HG02759 (cell line): Measurements from ENCODE around the gene GCHFR.

Source experiments
- ATAC-seq: cut with Tn5 transposase; IDR thresholded peaks from one replicate; pipeline ENCODE4 v1.9.1; 2021; ENCODE audit warnings: mild to moderate bottlenecking, moderate library complexity; ENCODE audit not compliant: unreplicated experiment

The GCHFR gene

DNA sequence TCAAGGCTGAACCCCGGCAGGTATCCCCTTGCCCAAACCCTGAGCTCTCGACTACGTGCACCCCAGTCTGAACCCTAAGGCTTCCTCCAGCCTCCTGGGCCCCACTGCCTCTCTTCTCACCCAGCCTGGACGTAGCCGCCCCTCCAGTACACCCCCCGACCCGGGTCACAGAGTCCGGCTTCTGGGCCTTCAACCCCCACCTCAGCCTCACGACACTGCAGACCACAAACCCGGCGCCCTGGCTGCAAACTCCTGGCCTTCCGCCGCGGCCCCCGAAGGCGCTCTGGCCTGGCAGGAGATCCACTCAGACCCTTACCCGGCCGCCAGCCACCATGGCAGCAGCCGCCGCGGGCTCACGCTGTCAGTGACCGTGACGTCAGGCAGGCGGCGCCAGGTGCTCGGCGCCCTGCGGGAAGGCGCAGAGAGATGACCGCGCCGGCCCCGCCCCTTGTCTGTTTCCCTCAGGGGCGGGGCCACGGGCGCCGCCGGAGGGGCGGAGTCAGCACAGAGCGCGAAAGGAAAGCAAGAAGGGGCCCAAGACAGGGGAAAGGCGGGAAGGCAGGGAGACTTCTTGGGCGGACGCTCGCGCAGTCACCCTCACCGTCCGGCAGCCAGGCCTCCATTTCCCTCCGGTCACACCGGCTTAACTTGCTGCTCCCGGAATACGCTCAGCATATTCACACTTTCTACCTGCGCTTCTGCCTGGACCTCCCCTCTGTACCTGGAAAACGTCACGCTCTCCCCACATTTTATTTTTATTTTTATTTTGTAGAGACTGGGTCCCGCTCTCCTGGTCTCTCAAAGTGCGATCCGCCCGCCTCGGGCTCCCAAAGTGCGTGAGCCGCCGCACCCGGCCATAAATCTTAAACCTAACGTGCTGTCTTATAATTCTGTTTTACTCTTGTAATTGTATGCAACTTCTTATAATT lies 8.7 kb upstream of the GCHFR start, which contains the start of gene RMDN3:
RMDN3 (minus strand) TSS at position 372 of the 929 bp plus-strand sequence. CDS start 471 bp downstream, outside the sequence.
- ATAC-seq, result peak; percentile 86

DNA sequence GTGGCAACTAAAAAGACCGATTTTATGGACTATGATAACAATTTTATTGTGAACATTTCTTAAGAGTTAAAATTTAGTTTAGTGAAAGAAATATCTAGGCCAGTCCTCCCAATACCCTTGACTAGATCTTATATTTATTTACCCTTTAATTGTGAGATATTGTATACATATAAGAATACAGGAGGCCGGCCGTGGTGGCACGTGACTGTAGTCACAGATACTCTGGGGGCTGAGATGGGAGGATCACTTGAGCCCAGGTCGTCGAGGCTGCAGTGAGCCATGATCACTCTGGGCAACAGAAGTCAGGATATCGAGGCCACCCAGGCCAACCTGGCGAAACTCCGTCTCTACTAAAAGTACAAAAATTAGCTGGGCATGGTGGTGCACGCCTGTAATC lies 8.1 kb upstream of the GCHFR start:
- no peak for ATAC-seq

DNA sequence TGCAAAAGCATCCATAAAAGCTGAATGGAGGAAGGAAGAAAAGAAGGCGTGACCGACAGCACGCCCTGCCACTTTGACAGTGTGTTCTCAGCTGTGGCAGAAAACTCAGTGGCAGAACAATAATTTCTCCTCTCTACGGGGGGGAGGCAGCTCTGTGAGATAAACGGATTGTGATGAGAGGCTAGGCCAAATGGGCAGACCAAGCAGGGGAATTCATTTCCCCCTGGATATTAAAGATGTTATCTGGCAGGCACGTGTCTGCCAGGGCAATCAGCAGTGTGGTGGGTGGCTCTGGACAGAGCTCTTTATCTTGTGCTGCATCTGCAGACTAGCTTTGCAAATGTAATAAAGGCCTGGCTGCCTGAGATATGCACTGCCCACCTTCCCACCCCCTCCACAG lies 6.9 kb upstream of the GCHFR start:
- ATAC-seq, result no peak

DNA sequence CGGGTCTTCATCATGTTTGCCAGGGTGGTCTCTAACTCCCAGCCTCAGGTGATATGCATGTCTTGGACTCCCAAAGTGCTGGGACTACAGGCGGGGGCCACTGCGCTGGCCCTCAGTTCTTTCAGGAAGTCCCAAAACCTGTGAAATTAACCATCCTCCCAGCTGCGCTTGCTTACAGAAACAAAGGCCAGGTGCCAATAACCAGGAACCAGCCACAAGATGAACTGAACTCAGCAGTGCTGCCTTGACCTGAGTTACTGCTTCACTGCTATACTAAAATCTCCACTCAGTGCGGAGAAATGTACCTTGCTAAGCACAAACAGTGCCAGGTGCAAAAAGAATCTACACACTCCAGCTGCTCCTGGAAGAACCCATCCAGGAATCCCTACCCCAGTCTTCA lies 3.9 kb upstream of the GCHFR start:
- ATAC-seq, result no peak

DNA sequence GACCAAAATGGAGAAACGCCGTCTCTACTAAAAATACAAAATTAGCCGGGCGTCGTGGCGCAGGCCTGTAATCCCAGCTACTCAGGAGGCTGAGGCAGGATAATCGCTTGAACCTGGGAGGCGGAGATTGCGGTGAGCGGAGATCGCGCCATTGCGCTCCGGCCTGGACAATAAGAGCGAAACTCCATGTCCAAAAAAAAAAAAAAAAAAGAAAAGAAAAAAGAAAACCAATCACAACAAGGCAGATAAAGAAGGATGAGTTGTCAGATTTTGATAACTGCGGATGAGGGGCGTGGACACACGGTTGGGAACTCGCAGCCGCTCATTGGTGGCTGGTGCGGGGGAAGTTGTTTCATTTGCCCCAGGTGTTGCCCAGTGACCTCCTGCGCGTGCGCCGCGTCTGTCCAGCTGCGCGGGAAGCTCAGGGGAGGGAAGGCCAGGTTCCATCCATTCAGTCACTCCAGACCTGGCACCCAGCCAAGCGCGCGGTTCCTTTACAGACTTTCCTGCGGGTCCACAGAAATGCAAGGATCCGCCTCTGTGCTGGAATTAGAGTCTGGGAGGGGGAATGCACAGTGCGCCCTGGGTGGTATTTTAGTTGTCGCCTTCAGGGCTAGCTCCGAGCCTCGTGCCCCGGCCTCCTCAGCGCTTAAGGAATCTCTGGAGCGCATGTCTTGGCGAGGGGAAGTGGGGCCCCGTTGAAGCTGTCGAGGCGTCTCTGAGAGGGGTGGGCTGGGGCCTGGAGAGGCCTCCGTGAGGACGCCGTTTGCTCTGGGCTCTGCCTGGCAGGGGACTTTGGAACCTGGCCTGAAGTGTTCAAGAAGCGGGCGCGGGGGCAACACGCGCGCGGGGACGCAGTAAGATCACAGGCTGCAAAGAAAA lies 708 bp upstream of the GCHFR start:
- ATAC-seq, result peak; percentile 15

DNA sequence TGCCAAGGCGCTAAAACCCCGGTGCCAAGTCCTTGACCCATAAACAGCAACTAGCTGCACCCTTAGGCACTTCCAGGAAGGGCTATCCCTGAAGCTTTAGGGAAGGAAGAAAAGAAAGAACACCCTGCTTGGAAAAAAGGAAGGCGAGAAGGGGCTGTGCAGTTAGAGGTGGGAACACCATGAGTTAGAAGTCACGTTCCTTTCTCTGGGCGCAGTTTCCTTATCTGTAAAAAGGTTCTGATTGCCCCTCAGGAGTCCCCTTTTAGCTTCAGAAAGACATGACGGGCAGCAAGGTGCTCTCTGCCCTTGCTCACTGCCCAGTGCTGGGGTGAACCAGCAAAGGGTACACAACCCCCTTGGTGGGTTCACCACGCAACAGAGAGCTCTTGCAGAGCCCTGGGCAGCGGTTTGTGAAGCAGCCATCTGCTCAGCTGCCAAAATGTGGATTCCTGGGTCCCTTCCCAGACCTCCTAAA lies 798 bp downstream of the GCHFR start:
- no peak for ATAC-seq

DNA sequence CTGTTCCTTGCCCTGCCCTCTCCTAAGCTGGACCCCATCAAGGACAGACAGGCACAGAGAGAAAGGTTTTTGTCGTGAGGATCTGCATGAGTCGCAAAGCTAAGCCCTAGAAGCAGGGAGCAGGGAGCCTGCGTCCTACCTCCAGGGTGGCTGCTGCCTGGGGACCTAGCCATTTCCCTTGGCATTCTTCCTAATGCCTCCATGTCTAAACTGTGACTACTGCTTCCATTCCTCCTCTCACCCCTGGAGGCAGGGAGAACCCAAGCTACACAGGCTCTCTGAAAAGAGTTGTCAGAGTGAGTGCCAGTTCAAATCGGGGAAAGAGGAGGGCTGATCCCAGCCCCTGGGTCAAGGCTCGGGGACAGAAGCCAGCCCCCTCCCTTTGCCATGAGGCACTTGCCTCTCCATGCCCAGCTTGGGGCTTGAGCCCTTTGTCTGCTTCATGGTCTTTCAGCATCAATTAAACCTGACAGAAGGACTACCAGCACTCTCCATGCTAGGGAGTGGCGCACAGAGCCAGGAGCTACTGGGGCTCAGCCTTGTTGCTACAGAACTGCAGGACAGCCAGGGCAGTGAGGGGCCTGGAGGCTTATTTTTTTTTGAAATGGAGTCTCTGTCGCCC lies 2.4 kb downstream of the GCHFR start:
- ATAC-seq, result no peak

DNA sequence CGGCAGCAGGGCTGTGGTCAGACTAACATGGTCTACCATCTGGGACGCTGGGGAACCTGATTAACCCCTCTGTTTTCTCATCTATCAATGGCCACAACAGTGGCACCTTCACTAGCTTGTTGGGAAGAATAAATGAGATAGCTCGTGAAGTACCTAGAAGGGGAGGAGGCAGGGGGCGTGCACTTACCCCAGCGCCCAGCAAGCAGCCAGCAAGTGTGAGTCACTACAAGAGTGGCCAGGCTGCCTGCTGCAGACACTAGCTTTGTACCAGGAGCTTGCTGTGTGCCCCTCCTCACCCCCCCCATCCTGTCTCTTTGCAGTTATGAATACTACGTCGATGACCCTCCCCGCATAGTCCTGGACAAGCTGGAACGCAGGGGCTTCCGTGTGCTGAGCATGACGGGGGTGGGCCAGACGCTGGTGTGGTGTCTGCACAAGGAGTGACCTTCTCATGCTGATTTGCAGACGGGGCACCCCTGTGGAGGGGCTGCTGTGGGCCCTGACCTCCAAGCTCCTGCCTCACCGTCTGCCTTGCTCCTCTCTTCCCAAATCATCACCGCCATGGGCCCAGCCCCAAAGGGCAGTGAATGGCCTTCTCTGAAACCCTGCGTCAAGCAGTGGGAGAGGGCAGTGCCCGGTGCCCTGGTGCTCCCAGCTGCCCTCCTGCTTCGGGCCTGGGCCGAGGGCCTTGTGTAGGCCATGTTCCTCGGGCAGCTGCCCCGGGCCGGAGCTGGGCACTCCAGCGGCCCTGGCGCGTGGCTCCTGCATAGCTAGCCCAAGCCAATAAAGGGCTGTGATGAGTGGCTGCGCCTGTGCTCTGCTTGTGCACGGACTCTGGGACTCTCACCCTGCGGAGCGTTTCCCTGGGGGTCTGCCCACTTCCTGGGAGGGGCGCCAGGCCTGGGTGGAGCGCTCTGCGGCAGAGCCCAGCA lies 3.3 kb downstream of the GCHFR start:
- ATAC-seq, result no peak

DNA sequence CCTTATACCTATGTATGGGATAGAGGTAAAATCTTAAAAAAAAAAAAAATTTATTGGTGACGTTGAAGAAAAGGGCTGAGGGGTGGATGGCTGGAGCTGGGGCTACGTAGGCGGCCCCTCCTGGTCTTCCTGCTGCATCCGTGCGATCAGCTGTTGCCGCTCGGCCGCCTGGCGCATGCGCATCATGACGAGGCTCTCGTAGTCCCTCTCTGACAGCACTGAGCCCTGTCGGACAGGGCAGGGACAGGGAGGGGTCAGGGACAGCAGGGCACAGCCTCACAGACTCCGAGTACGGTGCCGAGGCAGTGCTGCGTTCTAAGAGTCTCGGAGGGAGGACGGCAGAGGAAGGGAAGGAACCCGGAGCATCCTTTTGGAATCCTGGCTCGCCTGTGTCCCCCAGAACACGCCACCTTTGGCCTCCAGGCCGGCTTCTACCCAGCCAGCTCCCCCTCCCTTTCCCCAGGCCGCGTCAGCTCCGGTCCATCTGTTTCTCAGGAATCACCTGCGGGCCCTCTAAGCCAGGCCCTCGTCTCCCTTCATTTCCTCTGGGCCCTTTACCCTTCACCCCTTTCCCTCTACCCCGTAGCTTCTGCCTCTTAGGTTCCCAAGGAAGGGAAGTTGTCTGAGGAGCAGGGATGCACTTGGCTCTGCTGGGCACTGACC lies 4.1 kb downstream of the GCHFR start:
- ATAC-seq, result no peak

DNA sequence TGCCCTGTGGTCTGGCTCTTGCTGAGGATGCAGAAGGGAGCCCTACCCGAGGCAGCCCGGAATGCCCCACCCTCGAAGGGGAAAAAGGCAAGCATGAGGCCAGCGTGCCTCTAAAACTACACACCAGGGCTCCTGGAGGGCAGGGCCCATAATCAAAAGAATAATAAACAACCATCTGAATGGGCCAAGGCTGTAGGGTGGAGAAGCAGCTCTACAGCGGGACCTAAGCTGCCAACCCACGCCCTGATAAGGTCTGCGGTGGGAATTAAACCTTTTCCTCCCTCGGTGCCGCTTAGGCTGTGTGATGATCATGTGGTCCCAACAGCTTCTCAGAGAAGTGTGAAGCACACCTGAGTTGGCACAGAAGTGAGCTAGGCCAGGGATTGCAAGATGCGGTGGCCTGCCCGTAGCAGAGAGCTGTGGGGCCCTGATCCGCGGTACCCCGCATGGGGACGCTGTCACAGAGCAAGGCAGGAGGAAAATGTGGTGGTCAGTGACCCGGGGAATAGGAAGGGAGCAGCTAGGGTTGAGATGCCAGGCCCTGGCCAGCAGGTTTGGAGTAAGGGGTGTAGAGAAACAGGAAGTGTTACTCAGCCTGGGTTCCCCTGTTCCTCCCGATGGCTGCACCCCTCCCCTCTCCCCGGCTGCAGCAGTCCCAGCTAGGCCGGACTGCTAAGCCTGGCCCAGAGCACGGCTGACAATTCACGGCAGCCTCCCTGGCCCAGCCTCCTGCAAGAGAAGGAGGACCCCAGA lies 4.8 kb downstream of the GCHFR start:
- ATAC-seq, result peak; percentile 11

DNA sequence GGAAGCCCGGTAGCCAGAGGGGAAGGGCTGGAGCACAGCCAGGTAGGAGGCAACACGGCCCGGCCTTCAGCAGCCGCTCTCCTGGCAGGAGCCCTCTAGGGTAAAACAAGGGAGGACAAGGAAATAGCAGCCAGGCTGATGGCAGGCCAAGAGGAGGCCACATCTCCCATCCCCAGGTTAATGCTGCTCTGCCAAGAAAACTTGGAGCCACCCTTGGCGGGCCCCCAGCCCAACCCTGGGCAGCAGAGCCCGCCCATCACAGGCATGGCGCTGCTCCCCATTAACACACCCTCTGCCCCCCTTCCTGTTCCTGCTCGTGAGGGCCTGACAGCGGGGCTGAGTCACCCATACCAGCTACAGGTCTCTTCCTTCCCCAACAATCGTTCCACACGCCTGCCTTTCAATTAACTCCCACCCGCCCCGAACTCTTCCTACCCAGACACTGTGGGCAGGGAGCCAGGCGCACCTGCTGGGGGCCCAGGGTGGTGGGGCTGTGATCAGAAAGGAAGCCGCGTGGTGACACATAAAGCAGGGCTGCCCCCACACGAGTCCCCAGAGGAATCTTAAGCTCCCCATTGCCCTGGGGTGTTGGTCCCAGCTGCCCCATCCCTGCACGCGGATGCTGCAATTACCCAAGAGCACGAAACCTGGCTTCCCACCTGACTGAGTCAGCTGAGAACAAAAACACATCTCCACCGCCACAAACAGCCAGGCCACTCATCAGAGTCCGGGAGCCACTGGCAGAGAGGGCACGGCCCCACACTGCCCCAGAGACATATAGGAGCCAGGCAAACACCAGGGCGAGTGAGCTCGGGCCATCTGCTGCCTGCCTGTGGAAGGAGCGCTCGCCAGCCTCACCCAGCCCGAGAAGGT lies 5.6 kb downstream of the GCHFR start, which contains the start of gene C15orf62:
C15orf62 (plus strand) TSS at position 707 of the 873 bp plus-strand sequence. CDS start 516 bp downstream, outside the sequence.
- peak; percentile 57 for ATAC-seq

DNA sequence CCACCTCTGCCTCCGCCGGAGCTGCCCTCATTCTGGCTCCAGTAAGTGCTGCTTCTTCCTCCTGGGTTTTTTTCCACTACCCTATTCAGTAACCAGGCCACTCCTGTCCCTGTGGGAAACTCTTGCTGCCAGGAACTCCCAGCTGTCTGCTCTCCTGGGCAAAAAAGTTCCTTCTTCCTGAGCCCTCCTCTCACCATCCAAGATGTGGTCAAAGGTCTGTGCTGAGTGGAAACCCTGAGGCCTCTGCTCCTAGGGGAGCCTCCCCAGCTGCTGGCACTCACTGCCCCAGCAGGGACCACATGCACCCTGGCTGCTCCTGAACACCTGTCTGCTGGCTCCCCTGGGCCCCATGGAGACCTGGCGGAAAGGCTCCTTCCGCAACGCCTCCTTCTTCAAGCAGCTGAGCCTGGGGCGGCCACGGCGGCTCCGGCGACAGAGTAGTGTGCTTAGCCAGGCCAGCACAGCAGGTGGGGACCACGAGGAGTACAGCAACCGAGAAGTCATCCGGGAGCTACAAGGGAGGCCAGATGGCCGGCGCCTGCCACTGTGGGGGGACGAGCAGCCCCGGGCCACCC lies 6.4 kb downstream of the GCHFR start:
- no peak for ATAC-seq

DNA sequence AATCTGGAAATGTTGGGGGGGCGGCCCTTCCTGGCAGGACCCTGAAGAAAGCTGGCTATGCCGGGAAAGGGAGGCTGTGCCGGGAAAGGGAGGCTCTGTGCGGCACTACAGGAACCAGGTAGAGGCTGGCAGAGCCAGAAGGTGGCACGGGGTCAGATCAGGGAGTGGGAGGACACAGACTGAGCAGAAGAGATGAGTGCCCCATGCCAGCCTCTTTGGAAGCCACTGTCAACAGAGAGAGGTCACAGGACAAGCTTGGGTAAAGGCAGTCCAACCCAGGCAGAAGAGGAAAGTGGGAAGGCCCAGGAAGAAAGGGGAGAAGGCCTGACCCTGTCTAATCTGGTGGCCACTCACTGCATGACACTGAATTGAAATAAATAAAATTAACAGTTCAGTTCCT lies 7.4 kb downstream of the GCHFR start:
- ATAC-seq, result no peak

DNA sequence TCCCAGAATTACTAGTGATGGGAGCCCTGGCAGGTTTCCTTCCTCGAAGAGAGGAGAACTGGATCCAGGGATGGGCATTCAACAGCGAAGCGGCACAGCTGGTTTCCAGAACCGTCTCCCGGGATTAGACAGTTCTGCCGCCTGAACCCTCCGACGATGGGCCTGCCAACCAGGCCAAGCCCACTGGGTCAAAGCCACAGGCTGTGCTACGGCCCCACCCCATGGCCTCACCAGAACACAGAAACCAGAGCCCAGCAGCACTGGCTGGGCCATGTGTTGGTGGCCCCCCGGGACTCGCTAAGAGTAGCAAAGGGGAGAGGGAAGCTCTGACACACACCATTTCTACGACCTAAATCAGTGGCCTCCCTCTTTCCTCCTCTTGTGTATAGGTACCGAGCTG lies 8.1 kb downstream of the GCHFR start:
- no peak for ATAC-seq

DNA sequence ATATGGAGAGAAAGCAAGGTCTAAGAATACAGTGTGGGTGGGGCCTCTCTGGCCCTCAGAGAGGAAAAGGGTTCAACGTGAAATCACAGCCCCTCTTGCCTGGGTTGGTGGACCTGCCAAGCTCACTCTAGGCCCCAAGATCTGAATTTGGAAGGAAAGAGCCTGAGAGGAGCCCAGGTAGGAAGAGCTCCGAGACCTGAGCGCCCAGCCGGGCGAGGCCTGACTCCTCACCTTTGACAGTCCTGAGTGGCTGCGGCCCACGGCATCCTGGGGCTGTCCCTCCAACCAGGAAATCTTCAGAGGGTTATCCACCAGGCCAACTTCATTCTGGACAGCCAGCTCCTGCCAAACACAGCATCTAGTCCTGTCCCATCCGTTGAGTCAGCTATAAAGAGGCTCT lies 9.6 kb downstream of the GCHFR start:
- ATAC-seq, result no peak

DNA sequence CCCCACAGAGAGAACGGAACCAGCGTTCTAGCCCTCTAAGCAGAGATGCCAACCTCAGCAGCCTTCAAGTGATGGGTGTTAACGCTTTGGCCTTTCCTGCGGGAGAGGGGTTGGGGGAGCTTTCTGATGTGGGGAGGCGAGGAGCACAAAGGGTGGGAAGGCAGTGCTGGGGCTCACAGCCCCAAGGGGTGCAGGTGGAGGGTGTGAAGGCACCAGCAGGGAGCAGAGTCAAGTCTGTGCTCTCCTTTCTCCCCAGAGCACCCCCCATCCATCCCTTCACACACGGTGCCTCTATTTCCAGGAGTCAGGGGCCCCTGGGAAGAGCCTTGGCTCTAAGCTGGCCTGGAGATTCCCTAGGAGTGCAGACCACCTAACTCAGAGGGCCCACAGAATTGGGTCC lies 10.0 kb downstream of the GCHFR start:
- no peak for ATAC-seq

DNA sequence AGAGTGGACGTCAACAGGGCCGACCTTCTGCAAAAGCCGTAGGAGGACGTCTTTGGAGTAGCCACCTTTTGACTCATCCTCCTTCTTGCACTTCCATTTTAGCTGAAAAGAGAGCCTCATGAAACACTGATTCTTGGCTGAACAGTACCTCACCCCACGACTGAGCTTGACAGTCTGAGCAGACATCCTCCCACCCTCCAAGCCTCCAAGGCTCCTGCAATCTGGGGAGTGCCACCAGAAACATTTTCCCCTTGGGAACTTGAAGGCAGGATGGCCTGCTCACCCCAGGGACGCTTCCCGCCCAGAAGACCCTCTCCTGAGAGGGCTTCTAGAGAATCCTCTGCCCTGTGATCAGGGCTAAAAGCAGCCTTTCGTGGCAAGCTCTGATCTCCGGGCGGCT lies 11.1 kb downstream of the GCHFR start:
- ATAC-seq, result no peak
